NT2/D1 (cell line): ENCODE data around the gene ABCC8.

Experiments
- YY1 ChIP-seq: IDR thresholded peaks from 2 replicates; pipeline ENCODE4 v1.6.1; 2011; ENCODE audit not compliant: insufficient read length, insufficient read depth
- ZNF274 ChIP-seq: IDR thresholded peaks from 2 replicates; pipeline ENCODE4 v1.6.1; 2011; ENCODE audit warnings: mild to moderate bottlenecking, low read depth, low read length

DNA sequence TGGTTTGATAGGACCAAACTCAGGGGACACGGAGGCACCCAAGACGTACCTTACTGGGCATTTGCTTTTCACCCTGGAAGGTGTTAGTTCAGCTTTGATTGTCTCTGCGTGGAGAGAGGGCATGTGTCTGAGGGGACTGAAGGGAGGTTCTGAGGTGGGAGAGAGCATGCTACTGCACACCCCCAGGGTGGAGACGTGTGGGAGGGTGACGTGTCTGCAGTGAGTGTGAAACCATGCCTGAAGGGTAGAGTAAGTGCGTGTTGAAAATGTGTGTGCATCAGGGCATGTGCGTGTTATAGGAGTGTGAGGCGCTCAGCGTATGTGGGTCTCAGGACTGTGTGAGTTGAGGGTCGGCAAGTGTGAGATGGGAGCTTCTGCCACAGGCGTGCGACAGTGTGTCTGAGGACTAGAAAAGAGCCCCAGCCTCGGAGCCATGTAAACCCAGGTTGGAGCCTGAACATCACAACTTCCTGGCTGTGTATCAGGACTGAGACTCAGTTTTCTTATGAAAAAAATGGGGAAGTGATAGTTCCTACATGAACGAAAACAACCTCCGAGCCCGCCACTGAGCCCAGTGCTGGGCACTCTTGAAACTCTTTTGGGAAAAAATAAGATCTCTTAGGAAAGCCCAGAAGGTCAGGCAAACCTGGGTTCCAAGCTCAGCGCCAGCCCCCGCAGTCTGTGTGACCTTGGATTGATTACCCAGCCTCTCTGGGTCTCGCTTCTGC lies 76.4 kb downstream of the ABCC8 start:
- no peak for TF ChIP-seq YY1
- no peak for TF ChIP-seq ZNF274
